Measurements from ENCODE around the gene NIM1K.
"Not testable (repeated sequence)": the region's sequence is repeated elsewhere in the genome, so short reads cannot be mapped to it uniquely, and the experiment has no call there.

NIM1K gene

GRCh38 chr5:43314724-43315123 is 122.7 kb downstream of the NIM1K start:
- DNase-seq (ENCODE audit: low spot score) = no peak

DNA sequence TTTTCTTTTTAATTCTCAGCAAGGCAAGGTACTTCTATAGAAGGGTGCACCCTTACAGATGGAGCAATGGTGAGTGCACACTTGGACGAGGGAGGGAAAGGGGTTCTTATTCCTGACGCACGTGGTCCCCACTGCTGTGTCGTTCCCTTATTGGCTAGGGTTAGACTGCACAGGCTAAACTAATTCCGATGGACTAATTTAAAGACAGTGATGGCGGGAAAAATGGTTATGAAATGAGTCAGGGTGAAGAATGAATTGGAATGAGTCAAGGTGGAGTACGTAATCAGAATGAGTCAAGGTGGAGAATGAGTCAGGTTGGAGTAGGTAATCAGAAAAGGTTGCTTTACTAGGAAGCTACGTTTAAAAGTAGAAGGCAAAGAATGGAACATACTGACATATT is 123.2 kb downstream of the NIM1K start:
- DNase-seq (ENCODE audit: low spot score) = no peak

DNA sequence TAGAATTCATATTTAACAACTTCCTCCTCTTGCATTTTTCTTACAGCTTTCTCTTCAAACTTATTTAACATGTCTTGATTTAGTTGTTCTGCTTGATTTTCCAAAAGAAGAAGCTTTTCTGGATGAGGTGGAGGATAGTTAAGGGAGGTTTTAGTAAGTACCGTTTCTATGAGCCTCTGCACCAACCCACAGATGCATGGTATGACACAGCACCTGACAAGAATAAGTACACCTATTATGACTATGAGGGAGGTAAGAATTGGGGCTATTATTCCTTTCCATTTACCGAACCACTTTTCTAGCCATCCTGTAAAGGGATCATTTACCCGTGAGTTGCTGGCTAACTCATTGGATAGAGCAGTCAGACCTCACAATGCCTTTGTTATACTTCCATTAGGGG is 123.7 kb downstream of the NIM1K start:
- DNase-seq (ENCODE audit: low spot score) = no peak

DNA sequence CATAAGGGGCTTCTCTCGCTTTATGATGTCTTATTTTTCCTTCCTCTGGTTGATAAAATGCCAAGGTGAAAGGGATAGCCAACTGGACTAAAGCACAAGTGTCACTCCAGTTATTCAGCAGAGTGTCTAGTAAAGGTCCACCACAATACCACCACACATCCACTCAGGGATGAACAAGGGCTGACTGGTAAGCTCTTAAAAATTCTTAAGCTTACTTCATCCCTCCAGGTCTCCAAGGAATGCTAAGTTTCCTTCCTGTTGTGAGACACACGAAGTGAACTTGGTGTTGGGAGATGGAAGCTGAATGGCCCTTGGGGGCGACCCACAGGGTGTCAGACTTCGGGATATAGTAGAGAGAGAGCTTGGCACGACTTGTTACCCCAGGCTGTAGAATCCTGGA is 124.4 kb downstream of the NIM1K start:
- no peak for DNase-seq (ENCODE audit: low spot score)

GRCh38 chr5:43320846-43321245 is 128.8 kb downstream of the NIM1K start:
- no peak for DNase-seq (ENCODE audit: low spot score)

GRCh38 chr5:43323488-43323887 is 131.5 kb downstream of the NIM1K start:
- DNase-seq (ENCODE audit: low spot score) = not testable (repeated sequence)

DNA sequence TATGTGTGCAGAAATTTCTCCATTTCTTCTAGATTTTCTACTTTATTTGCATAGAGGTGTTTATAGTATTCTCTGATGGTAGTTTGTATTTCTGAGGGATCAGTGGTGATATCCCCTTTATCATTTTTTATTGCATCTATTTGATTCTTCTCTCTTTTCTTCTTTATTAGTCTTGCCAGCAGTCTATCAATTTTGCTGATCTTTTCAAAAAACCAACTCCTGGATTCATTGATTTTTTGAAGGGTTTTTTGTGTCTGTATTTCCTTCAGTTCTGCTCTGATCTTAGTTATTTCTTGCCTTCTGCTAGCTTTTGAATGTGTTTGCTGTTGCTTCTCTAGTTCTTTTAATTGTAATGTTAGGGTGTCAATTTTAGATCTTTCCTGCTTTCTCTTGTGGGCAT is 133.6 kb downstream of the NIM1K start:
- DNase-seq (ENCODE audit: low spot score) = not testable (repeated sequence)
